ENCODE measurements around the gene SNUPN.
A peak's percentile ranks its signal among the peaks of the same experiment; 100 is the strongest.

Gene SNUPN

DNA sequence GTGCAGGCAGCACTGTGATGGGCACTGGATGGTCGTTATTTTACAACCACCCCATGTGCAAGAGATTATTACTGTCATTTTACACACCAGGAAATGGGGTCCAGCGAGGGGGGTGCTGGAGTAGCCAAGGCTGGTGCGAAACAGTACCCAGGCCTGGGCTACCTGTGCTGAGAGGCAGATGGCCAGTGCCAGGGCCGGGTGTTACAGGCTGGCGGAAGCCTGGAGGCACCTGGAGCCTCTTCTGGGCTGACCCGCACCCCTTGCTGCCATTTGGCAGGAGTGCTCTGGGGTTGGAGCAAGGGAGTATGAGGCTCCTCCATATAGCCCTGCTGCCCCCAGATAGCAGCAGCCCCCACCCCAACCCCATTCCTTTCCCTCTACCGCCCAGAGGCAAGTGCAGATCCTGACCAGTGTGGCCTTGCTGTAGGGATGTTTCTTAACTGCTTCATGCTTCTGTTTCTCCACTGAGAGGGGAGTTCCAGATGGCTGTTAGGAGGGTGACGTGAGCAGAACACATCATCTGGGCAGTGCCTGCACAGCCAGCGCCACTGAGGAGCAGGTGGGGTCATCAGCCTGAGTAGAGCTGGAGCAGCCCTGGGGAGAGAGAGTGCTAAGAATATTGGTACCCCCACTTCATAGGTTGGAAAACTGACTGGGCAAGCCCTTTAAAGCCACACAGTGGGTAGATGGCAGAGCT, 37.4 kb upstream of the SNUPN start:
- no peaks in the 10 kb centered on the region for H3K27me3 ChIP-seq (ENCODE audit: control insufficient read depth in 1 of 2, insufficient read depth in 2 of 2, low read length in 2 of 2)
- no peak overlapping the region for H3K9ac ChIP-seq (ENCODE audit: low read length)
- H3K4me1 ChIP-seq (ENCODE audit: insufficient read depth, low read length) = peaks cover 38% of the 10 kb centered on the region
- H3K9me3 ChIP-seq (ENCODE audit: low read length) = no peaks in the 10 kb centered on the region
- H3K4me3 ChIP-seq (ENCODE audit: low read depth in 1 of 2, low read length in 2 of 2) = no peak overlapping the region
- H3K36me3 ChIP-seq (ENCODE audit: insufficient read depth, low read length) = peaks cover 21% of the 10 kb centered on the region
- no peak overlapping the region for H3K27ac ChIP-seq (ENCODE audit: low read depth, low read length)

DNA sequence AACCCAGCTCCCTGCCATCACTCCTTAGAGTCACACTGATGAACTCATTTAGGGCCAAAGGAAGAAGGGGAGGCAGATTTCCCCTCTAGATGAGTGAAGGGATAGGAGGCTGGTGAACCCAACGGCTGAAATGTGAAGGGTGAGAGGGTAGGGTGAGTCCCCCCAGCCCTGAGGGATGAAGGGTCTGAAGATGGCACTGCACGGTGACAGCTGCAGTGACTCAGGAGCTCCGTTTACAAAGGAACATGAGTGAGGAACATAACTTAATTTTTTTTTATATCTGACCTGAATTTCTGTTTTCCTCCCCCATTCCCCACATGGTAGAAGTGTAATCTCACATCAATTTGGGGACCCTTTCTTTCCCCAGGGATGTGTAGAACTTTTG, 36.2 kb upstream of the SNUPN start:
- Histone ChIP-seq H3K27me3 (ENCODE audit: control insufficient read depth in 1 of 2, insufficient read depth in 2 of 2, low read length in 2 of 2) (no peaks in the 10 kb centered on the region), H3K9ac (ENCODE audit: low read length) (peak overlapping the region; percentile 87), H3K27ac (ENCODE audit: low read depth, low read length) (peak overlapping the region; percentile 87), H3K4me1 (ENCODE audit: insufficient read depth, low read length) (peaks cover 38% of the 10 kb centered on the region), H3K4me3 (ENCODE audit: low read depth in 1 of 2, low read length in 2 of 2) (peak overlapping the region in 1 of 2 donors; percentile 15), H3K9me3 (ENCODE audit: low read length) (no peaks in the 10 kb centered on the region), H3K36me3 (ENCODE audit: insufficient read depth, low read length) (peaks cover 32% of the 10 kb centered on the region)

GRCh38 chr15:75661100-75661755, 35.7 kb upstream of the SNUPN start:
- Histone ChIP-seq H3K4me3 (ENCODE audit: low read depth in 1 of 2, low read length in 2 of 2) (peak overlapping the region; percentile 7 to 15), H3K27ac (ENCODE audit: low read depth, low read length) (peak overlapping the region; percentile 87), H3K9me3 (ENCODE audit: low read length) (no peaks in the 10 kb centered on the region), H3K4me1 (ENCODE audit: insufficient read depth, low read length) (peaks cover 33% of the 10 kb centered on the region), H3K9ac (ENCODE audit: low read length) (peak overlapping the region; percentile 87), H3K36me3 (ENCODE audit: insufficient read depth, low read length) (peaks cover 32% of the 10 kb centered on the region), H3K27me3 (ENCODE audit: control insufficient read depth in 1 of 2, insufficient read depth in 2 of 2, low read length in 2 of 2) (no peaks in the 10 kb centered on the region)

- Histone ChIP-seq H3K27ac (ENCODE audit: low read depth, low read length) (peak overlapping the region; percentile 85), H3K27me3 (ENCODE audit: control insufficient read depth in 1 of 2, insufficient read depth in 2 of 2, low read length in 2 of 2) (no peaks in the 10 kb centered on the region), H3K4me1 (ENCODE audit: insufficient read depth, low read length) (peaks cover 38% of the 10 kb centered on the region), H3K36me3 (ENCODE audit: insufficient read depth, low read length) (peaks cover 32% of the 10 kb centered on the region), H3K9me3 (ENCODE audit: low read length) (no peaks in the 10 kb centered on the region), H3K4me3 (ENCODE audit: low read depth in 1 of 2, low read length in 2 of 2) (no peak overlapping the region), H3K9ac (ENCODE audit: low read length) (no peak overlapping the region)
Measured at GRCh38 chr15:75659928-75660645, 34.6 kb upstream of the SNUPN start.

DNA sequence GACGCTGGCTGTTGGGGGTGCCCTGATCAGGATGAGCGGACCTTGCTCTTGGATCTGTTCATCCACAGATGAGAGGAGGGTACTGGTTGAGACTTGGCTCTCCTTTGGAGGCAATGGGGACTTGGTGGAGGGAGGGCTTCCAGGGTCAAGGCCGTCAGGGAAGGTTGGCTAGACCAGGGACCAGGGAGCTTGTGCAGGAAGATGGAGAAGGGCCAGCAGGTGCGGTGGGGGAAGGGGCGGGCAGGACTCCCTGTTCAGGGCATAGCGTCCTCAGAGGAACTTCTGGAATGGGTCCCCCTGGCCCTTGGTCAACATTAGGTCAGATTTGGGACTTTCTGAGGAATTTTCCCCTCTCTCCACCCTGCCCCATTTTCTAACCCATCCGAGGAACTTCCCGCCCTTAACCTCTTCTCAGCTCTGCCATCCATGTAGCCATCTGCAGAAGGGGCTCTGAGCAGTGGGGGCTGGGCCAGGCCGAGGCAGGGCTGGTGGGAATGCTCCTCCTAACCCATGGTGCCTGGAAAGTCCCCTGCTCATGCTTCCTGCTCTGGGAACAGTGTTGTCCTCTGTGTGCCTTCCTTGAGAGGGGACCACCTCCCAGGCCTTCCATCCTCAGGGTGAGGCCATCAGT, 33.7 kb upstream of the SNUPN start:
- no peak overlapping the region for H3K4me3 ChIP-seq (ENCODE audit: low read depth in 1 of 2, low read length in 2 of 2)
- no peak overlapping the region for H3K9ac ChIP-seq (ENCODE audit: low read length)
- H3K9me3 ChIP-seq (ENCODE audit: low read length) = no peaks in the 10 kb centered on the region
- no peaks in the 10 kb centered on the region for H3K27me3 ChIP-seq (ENCODE audit: control insufficient read depth in 1 of 2, insufficient read depth in 2 of 2, low read length in 2 of 2)
- H3K36me3 ChIP-seq (ENCODE audit: insufficient read depth, low read length) = peaks cover 32% of the 10 kb centered on the region
- H3K27ac ChIP-seq (ENCODE audit: low read depth, low read length) = peak overlapping the region; percentile 49
- H3K4me1 ChIP-seq (ENCODE audit: insufficient read depth, low read length) = peaks cover 46% of the 10 kb centered on the region

GRCh38 chr15:75656813-75657212, 31.3 kb upstream of the SNUPN start:
- Histone ChIP-seq H3K4me1 (ENCODE audit: insufficient read depth, low read length) (peaks cover 66% of the 10 kb centered on the region), H3K36me3 (ENCODE audit: insufficient read depth, low read length) (peaks cover 22% of the 10 kb centered on the region)

DNA sequence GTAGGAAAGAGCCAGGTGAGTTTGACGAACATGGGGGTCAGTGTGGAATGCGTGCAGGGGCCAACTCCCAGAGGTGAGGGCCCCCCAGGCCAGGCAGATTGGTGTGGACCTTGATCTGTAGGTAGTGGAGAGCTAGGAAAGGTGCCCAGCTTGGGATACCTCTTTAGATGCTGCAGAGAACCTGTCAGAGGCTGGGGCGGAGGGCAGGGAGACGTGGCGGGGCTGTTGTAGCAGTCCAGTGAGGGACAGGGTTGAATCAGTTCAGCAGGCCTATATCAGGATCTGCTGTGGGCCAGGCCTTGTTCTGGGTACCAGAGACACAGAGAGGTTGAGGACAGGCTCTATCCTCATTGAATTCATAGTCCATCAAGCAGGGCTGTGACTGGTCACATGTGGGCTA, 30.8 kb upstream of the SNUPN start:
- Histone ChIP-seq H3K4me1 (ENCODE audit: insufficient read depth, low read length) (peaks cover 66% of the 10 kb centered on the region), H3K36me3 (ENCODE audit: insufficient read depth, low read length) (peaks cover 22% of the 10 kb centered on the region)

More at GRCh38 chr15:75656813-75657212, 31.3 kb upstream of the SNUPN start:
- H3K27ac ChIP-seq (ENCODE audit: low read depth, low read length) = no peak overlapping the region
- no peaks in the 10 kb centered on the region for H3K27me3 ChIP-seq (ENCODE audit: control insufficient read depth in 1 of 2, insufficient read depth in 2 of 2, low read length in 2 of 2)
- H3K9me3 ChIP-seq (ENCODE audit: low read length) = no peaks in the 10 kb centered on the region
- H3K4me3 ChIP-seq (ENCODE audit: low read depth in 1 of 2, low read length in 2 of 2) = no peak overlapping the region
- no peak overlapping the region for H3K9ac ChIP-seq (ENCODE audit: low read length)

GRCh38 chr15:75655931-75656330, 30.4 kb upstream of the SNUPN start:
- Histone ChIP-seq H3K4me1 (ENCODE audit: insufficient read depth, low read length) (peaks cover 67% of the 10 kb centered on the region), H3K36me3 (ENCODE audit: insufficient read depth, low read length) (peaks cover 22% of the 10 kb centered on the region), H3K27ac (ENCODE audit: low read depth, low read length) (no peak overlapping the region)

More for the DNA sequence above, 30.8 kb upstream of the SNUPN start:
- H3K27me3 ChIP-seq (ENCODE audit: control insufficient read depth in 1 of 2, insufficient read depth in 2 of 2, low read length in 2 of 2) = no peaks in the 10 kb centered on the region
- no peak overlapping the region for H3K4me3 ChIP-seq (ENCODE audit: low read depth in 1 of 2, low read length in 2 of 2)
- no peak overlapping the region for H3K9ac ChIP-seq (ENCODE audit: low read length)
- H3K9me3 ChIP-seq (ENCODE audit: low read length) = no peaks in the 10 kb centered on the region
- H3K27ac ChIP-seq (ENCODE audit: low read depth, low read length) = no peak overlapping the region

DNA sequence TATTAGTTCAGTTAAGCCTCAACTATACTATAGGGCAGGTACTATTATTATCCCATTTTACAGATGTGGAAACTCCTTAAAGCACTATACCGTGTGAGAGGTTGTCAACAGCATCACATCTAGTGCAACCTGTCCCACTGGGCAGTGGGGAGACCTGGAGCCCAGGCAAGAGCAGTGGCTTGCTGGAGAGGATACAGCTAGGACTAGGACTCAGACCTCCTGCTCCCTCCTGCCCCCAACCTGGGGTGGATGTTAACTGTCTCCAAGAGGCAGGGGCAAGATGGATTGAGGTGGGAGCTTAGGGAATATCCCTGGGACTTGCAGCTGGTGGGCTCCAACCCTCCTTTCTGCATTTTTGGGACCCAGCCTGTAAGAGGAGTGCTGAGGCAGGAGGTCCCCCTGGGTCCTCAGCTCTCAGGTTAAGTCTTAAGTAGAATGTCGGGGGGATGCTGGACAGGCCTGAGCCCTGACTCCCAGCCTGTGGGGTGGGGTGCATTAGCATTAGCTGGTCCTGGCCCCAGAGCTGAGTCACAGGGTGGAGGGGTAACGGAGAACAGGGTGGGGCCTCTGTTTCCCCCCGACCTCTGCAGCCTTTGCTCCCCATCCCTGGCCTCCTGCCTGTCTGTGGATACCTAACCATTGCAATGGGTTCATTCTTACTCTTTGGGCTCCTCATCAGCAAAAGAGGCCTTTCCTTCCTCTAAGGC, 28.8 kb upstream of the SNUPN start:
- no peaks in the 10 kb centered on the region for H3K27me3 ChIP-seq (ENCODE audit: control insufficient read depth in 1 of 2, insufficient read depth in 2 of 2, low read length in 2 of 2)
- no peaks in the 10 kb centered on the region for H3K9me3 ChIP-seq (ENCODE audit: low read length)
- H3K27ac ChIP-seq (ENCODE audit: low read depth, low read length) = no peak overlapping the region
- H3K36me3 ChIP-seq (ENCODE audit: insufficient read depth, low read length) = peaks cover 22% of the 10 kb centered on the region
- peaks cover 67% of the 10 kb centered on the region for H3K4me1 ChIP-seq (ENCODE audit: insufficient read depth, low read length)
- no peak overlapping the region for H3K4me3 ChIP-seq (ENCODE audit: low read depth in 1 of 2, low read length in 2 of 2)
- no peak overlapping the region for H3K9ac ChIP-seq (ENCODE audit: low read length)

More at GRCh38 chr15:75655931-75656330, 30.4 kb upstream of the SNUPN start:
- no peaks in the 10 kb centered on the region for H3K27me3 ChIP-seq (ENCODE audit: control insufficient read depth in 1 of 2, insufficient read depth in 2 of 2, low read length in 2 of 2)
- no peaks in the 10 kb centered on the region for H3K9me3 ChIP-seq (ENCODE audit: low read length)
- H3K9ac ChIP-seq (ENCODE audit: low read length) = no peak overlapping the region
- H3K4me3 ChIP-seq (ENCODE audit: low read depth in 1 of 2, low read length in 2 of 2) = no peak overlapping the region

GRCh38 chr15:75653347-75653913, 27.9 kb upstream of the SNUPN start:
- Histone ChIP-seq H3K9me3 (ENCODE audit: low read length) (no peaks in the 10 kb centered on the region), H3K4me3 (ENCODE audit: low read depth in 1 of 2, low read length in 2 of 2) (no peak overlapping the region), H3K27me3 (ENCODE audit: control insufficient read depth in 1 of 2, insufficient read depth in 2 of 2, low read length in 2 of 2) (no peaks in the 10 kb centered on the region), H3K27ac (ENCODE audit: low read depth, low read length) (peak overlapping the region; percentile 48), H3K4me1 (ENCODE audit: insufficient read depth, low read length) (peaks cover 68% of the 10 kb centered on the region), H3K9ac (ENCODE audit: low read length) (no peak overlapping the region), H3K36me3 (ENCODE audit: insufficient read depth, low read length) (peaks cover 16% of the 10 kb centered on the region)
